Measurements from ENCODE around the gene AVPI1.

DNA sequence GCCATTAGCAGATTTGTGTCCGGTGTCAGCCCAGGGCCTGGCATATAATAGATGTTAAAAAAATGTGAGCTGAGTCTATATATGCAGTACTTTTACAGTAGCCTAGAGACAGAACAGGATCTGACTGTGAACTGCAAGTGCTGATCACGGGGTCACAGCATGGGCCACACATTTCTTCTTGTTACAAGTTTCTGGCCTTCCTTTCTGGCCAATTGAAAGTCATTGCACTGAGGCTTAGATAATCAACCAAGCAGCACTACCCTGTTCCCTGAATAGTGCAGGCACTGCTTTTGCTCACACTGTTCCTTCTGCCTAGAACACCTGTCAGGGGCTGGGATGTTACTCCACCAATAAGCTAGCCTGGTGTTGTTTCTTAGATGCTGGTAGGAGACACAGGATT, 21.1 kb upstream of the AVPI1 start:
- TF ChIP-seq, protein P1, sequence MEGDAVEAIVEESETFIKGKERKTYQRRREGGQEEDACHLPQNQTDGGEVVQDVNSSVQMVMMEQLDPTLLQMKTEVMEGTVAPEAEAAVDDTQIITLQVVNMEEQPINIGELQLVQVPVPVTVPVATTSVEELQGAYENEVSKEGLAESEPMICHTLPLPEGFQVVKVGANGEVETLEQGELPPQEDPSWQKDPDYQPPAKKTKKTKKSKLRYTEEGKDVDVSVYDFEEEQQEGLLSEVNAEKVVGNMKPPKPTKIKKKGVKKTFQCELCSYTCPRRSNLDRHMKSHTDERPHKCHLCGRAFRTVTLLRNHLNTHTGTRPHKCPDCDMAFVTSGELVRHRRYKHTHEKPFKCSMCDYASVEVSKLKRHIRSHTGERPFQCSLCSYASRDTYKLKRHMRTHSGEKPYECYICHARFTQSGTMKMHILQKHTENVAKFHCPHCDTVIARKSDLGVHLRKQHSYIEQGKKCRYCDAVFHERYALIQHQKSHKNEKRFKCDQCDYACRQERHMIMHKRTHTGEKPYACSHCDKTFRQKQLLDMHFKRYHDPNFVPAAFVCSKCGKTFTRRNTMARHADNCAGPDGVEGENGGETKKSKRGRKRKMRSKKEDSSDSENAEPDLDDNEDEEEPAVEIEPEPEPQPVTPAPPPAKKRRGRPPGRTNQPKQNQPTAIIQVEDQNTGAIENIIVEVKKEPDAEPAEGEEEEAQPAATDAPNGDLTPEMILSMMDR (conservative IDR thresholded peaks at IDR 0.05; ENCODE audit: low read depth, low read length) = no peak
- no peak for TF ChIP-seq EZH2 (IDR thresholded peaks at IDR 0.05; ENCODE audit: borderline replicate concordance, low read depth, low read length, poor library complexity, severe bottlenecking)
